H1 (cell line): ENCODE data around the gene NKD2. TPM values are rescaled to one million over a fixed set of nuclear protein-coding genes. Genes with fewer than 3 reads are reported as not detected.

Experiments used
- BRCA1 ChIP-seq: IDR thresholded peaks from 2 replicates; pipeline ENCODE4 v1.6.1; 2012; ENCODE audit warnings: low read depth, low read length, improper control_type of control experiment
- CBX5 ChIP-seq: fragments of 300-800, 300-1000 bp; sonication (generic); IDR thresholded peaks from 2 replicates; pipeline ENCODE4 v1.7.1; 2016; ENCODE audit warnings: antibody characterized with exemption, low read length, low read depth
- CHD2 ChIP-seq: IDR thresholded peaks from 2 replicates; pipeline ENCODE4 v1.6.1; 2012; ENCODE audit warnings: low read length, improper control_type of control experiment
- CHD7 ChIP-seq: fragments of 300-600 bp; sonication (generic); IDR thresholded peaks from 2 replicates; pipeline ENCODE4 v1.7.1; 2012; ENCODE audit warnings: low read length, moderate library complexity, mild to moderate bottlenecking, inconsistent platforms; ENCODE audit not compliant: insufficient replicate concordance
- NRF1 ChIP-seq: IDR thresholded peaks from 2 replicates; pipeline ENCODE4 v1.6.1; 2011; ENCODE audit warnings: mild to moderate bottlenecking, low read depth, low read length, improper control_type of control experiment
- POU5F1 ChIP-seq: IDR thresholded peaks from 2 replicates; pipeline ENCODE4 v1.6.1; 2011; ENCODE audit warnings: low read depth, mild to moderate bottlenecking, low read length, moderate library complexity
- RXRA ChIP-seq: IDR thresholded peaks from 2 replicates; pipeline ENCODE4 v1.6.1; 2011; ENCODE audit warnings: low read depth, mild to moderate bottlenecking, low read length, moderate library complexity; ENCODE audit not compliant: insufficient read depth
- SRF ChIP-seq: IDR thresholded peaks from 2 replicates; pipeline ENCODE4 v1.6.1; 2011; ENCODE audit warnings: mild to moderate bottlenecking, low read depth, low read length, moderate library complexity
- TBP ChIP-seq: IDR thresholded peaks from 2 replicates; pipeline ENCODE4 v1.6.1; 2011; ENCODE audit warnings: low read depth, low read length, improper control_type of control experiment
- TCF12 ChIP-seq: IDR thresholded peaks from 2 replicates; pipeline ENCODE4 v1.6.1; 2011; ENCODE audit warnings: low read depth, mild to moderate bottlenecking, low read length
- polyA plus RNA-seq, 7 experiments: library from polyadenylated mRNA; depleted of rRNA in 3 of 7; stranded (reverse) in 5 of 7; unstranded in 2 of 7; fragments of >200 nt in 5 of 7; fragments of 200-250 nt in 2 of 7; gene quantifications; 1 replicate in 5 of 7; 2 replicates in 1 of 7; 4 replicates in 1 of 7; pipeline versions ENCODE4 v1.2.1 to v1.2.3, GENCODE V29; 2011 to 2013; ENCODE audit warnings: missing spikeins in 2 of 7, mixed read lengths in 2 of 7
- total RNA-seq: library from RNA; stranded (reverse); fragmentation: NEBNext Ultra II Directional; extraction: Animal tissue kit (Norgen Biotek cat#: 25700); gene quantifications from 2 replicates; pipeline ENCODE4 v1.2.1, GENCODE V29; 2021

The NKD2 gene
- total and polyA plus RNA-seq, 2 of the 8 experiments (the other 6 are each of a cell fraction or from before 2014, with no cell fraction given) = 5.5 to 7.9 TPM

- TF ChIP-seq CHD7 = no peak
- no peak for TF ChIP-seq BRCA1
- TF ChIP-seq POU5F1 = no peak
- no peak for TF ChIP-seq NRF1
- TF ChIP-seq RXRA = no peak
- TF ChIP-seq SRF = no peak
- TF ChIP-seq CHD2 = no peak
- no peak for TF ChIP-seq TBP
- no peak for TF ChIP-seq TCF12
- no peak for TF ChIP-seq CBX5
These were observed 70.9 kb downstream of the NKD2 start (continued) for GRCh38 chr5:1079486-1079885.
